ENCODE data around the gene EIPR1.
"Not testable (repeated sequence)": the region's sequence is repeated elsewhere in the genome, so short reads cannot be mapped to it uniquely, and the experiment has no call there.

Gene EIPR1

DNA sequence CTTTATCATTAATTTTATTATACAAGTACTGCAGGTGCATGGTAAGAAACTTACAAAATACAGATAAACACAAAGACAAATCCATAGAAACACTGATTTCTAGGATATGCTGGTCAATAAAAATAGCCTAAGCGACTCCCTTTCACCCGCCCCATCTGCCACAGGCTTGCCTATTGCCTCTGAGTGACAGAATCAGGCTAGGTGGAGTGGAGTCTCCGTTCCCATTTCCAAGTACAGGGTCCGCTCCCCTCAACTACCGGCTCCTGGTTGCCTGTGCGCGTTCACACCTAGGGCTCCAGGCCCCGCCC lies 1.7 kb upstream of the EIPR1 start:
- Histone ChIP-seq H3K27me3 (ENCODE audit: control insufficient read depth in 1 of 2, insufficient read depth in 2 of 2, low read length in 2 of 2) (no peaks in the 10 kb centered on the region), H3K27ac (ENCODE audit: low read depth, low read length) (peak overlapping the region; percentile 83), H3K9ac (ENCODE audit: low read length) (peak overlapping the region; percentile 90), H3K9me3 (ENCODE audit: low read length) (no peaks in the 10 kb centered on the region), H3K36me3 (ENCODE audit: insufficient read depth, low read length) (no peaks in the 10 kb centered on the region), H3K4me3 (ENCODE audit: low read depth in 1 of 2, low read length in 2 of 2) (peak overlapping the region; percentile 96 to 97), H3K4me1 (ENCODE audit: insufficient read depth, low read length) (peaks cover 24% of the 10 kb centered on the region)

DNA sequence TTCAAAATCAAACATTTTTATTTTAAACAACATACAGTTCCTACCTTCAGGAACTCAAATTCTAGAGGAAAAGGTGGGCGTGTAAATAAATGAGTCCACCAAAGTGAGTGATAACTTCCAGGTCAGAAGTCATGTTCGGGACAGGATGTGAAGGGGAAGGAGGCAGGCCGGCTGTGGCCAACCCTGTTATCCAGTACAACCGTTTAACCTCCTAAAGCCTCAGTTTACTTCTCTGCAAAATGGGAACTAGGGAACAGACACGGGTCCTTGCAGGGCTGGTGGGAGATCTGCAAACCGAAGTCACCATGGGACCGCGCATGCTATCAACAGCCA lies 373 bp downstream of the EIPR1 start:
- Histone ChIP-seq H3K4me3 (ENCODE audit: low read depth in 1 of 2, low read length in 2 of 2) (peak overlapping the region; percentile 45 to 96), H3K4me1 (ENCODE audit: insufficient read depth, low read length) (peaks cover 24% of the 10 kb centered on the region), H3K36me3 (ENCODE audit: insufficient read depth, low read length) (no peaks in the 10 kb centered on the region), H3K27me3 (ENCODE audit: control insufficient read depth in 1 of 2, insufficient read depth in 2 of 2, low read length in 2 of 2) (no peaks in the 10 kb centered on the region), H3K27ac (ENCODE audit: low read depth, low read length) (peak overlapping the region; percentile 58), H3K9ac (ENCODE audit: low read length) (peak overlapping the region; percentile 34), H3K9me3 (ENCODE audit: low read length) (no peaks in the 10 kb centered on the region)

DNA sequence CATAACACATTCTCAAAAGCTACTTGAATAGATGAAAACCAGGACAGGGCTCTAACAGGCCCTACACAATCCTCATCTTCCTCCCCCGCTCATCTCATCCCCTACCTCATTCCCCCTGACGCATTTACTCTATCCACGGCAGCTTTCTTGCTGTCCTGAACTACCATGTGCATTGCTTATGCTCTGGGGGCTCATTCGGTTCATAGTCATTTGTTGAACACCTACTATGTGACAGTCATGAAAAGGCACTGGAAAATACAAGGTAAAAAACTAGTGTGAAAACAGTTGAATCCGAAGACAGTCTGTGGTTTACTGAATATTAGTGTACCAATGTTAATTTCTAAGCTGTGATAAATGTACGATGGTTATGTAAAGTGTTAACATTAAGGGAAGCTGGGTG lies 797 bp downstream of the EIPR1 start:
- Histone ChIP-seq H3K36me3 (ENCODE audit: insufficient read depth, low read length) (no peaks in the 10 kb centered on the region), H3K27me3 (ENCODE audit: control insufficient read depth in 1 of 2, insufficient read depth in 2 of 2, low read length in 2 of 2) (no peaks in the 10 kb centered on the region), H3K4me1 (ENCODE audit: insufficient read depth, low read length) (peaks cover 24% of the 10 kb centered on the region), H3K9me3 (ENCODE audit: low read length) (no peaks in the 10 kb centered on the region), H3K4me3 (ENCODE audit: low read depth in 1 of 2, low read length in 2 of 2) (peak overlapping the region; percentile 45 to 96), H3K27ac (ENCODE audit: low read depth, low read length) (no peak overlapping the region), H3K9ac (ENCODE audit: low read length) (no peak overlapping the region)

DNA sequence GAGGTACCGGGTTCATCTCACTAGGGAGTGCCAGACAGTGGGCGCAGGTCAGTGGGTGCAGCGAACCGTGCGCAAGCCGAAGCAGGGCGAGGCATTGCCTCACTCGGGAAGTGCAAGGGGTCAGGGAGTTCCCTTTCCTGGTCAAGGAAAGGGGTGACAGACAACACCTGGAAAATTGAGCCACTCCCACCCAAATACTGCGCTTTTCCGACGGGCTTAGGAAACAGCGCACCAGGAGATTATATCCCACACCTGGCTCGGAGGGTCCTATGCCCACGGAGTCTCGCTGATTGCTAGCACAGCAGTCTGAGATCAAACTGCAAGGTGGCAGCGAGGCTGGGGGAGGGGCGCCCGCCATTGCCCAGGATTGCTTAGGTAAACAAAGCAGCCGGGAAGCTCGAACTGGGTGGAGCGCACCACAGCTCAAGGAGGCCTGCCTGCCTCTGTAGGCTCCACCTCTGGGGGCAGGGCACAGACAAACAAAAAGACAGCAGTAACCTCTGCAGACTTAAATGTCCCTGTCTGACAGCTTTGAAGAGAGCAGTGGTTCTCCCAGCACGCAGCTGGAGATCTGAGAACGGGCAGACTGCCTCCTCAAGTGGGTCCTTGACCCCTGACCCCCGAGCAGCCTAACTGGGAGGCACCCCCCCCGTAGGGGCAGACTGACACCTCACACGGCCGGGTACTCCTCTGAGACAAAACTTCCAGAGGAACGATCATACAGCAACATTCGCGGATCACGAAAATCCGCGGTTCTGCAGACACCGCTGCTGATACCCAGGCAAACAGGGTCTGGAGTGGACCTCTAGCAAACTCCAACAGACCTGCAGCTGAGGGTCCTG lies 8.1 kb downstream of the EIPR1 start:
- not testable (repeated sequence) for H3K36me3 ChIP-seq (ENCODE audit: insufficient read depth, low read length); H3K4me3 ChIP-seq (ENCODE audit: low read depth in 1 of 2, low read length in 2 of 2); H3K9me3 ChIP-seq (ENCODE audit: low read length); H3K4me1 ChIP-seq (ENCODE audit: insufficient read depth, low read length); H3K9ac ChIP-seq (ENCODE audit: low read length); H3K27ac ChIP-seq (ENCODE audit: low read depth, low read length); H3K27me3 ChIP-seq (ENCODE audit: control insufficient read depth in 1 of 2, insufficient read depth in 2 of 2, low read length in 2 of 2)

- H3K27me3 ChIP-seq (ENCODE audit: control insufficient read depth in 1 of 2, insufficient read depth in 2 of 2, low read length in 2 of 2), result no peaks in the 10 kb centered on the region
- no peaks in the 10 kb centered on the region for H3K9me3 ChIP-seq (ENCODE audit: low read length)
- no peak overlapping the region for H3K27ac ChIP-seq (ENCODE audit: low read depth, low read length)
- no peak overlapping the region for H3K9ac ChIP-seq (ENCODE audit: low read length)
- H3K4me3 ChIP-seq (ENCODE audit: low read depth in 1 of 2, low read length in 2 of 2), result no peak overlapping the region
- H3K36me3 ChIP-seq (ENCODE audit: insufficient read depth, low read length), result no peaks in the 10 kb centered on the region
- no peaks in the 10 kb centered on the region for H3K4me1 ChIP-seq (ENCODE audit: insufficient read depth, low read length)
These were observed 9.3 kb downstream of the EIPR1 start for GRCh38 chr2:3368261-3368722.

- no peaks in the 10 kb centered on the region for H3K27me3 ChIP-seq (ENCODE audit: control insufficient read depth in 1 of 2, insufficient read depth in 2 of 2, low read length in 2 of 2)
- no peak overlapping the region for H3K4me3 ChIP-seq (ENCODE audit: low read depth in 1 of 2, low read length in 2 of 2)
- H3K4me1 ChIP-seq (ENCODE audit: insufficient read depth, low read length), result no peaks in the 10 kb centered on the region
- H3K9ac ChIP-seq (ENCODE audit: low read length), result no peak overlapping the region
- no peaks in the 10 kb centered on the region for H3K36me3 ChIP-seq (ENCODE audit: insufficient read depth, low read length)
- no peaks in the 10 kb centered on the region for H3K9me3 ChIP-seq (ENCODE audit: low read length)
- no peak overlapping the region for H3K27ac ChIP-seq (ENCODE audit: low read depth, low read length)
These were observed 12.4 kb downstream of the EIPR1 start for GRCh38 chr2:3365219-3365618.

GRCh38 chr2:3361518-3362389 lies 15.9 kb downstream of the EIPR1 start:
- no peaks in the 10 kb centered on the region for H3K9me3 ChIP-seq (ENCODE audit: low read length)
- no peak overlapping the region for H3K27ac ChIP-seq (ENCODE audit: low read depth, low read length)
- H3K27me3 ChIP-seq (ENCODE audit: control insufficient read depth in 1 of 2, insufficient read depth in 2 of 2, low read length in 2 of 2), result no peaks in the 10 kb centered on the region
- H3K9ac ChIP-seq (ENCODE audit: low read length), result no peak overlapping the region
- H3K4me3 ChIP-seq (ENCODE audit: low read depth in 1 of 2, low read length in 2 of 2), result no peak overlapping the region
- H3K36me3 ChIP-seq (ENCODE audit: insufficient read depth, low read length), result no peaks in the 10 kb centered on the region
- no peaks in the 10 kb centered on the region for H3K4me1 ChIP-seq (ENCODE audit: insufficient read depth, low read length)

DNA sequence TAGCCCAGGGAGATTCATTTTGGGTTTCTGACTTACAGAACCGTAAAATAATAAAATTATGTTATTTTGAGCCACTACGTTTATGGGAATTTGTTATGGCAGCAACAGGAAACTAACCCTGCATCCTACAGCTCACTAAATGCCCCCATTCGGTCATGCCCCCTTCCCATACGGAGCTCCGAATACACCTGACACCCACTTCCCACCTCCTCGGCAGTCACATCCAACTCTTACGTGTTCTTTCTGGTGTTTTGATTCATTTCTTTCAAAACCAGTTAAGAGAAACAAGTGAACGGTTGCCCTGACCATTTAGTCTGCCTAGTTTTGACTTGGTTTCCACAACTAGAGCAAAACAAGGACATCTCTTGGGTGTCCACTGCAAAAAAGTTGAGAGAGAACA lies 19.7 kb downstream of the EIPR1 start:
- Histone ChIP-seq H3K27ac (ENCODE audit: low read depth, low read length) (no peak overlapping the region), H3K9me3 (ENCODE audit: low read length) (no peaks in the 10 kb centered on the region), H3K4me3 (ENCODE audit: low read depth in 1 of 2, low read length in 2 of 2) (no peak overlapping the region), H3K9ac (ENCODE audit: low read length) (no peak overlapping the region), H3K4me1 (ENCODE audit: insufficient read depth, low read length) (no peaks in the 10 kb centered on the region), H3K27me3 (ENCODE audit: control insufficient read depth in 1 of 2, insufficient read depth in 2 of 2, low read length in 2 of 2) (no peaks in the 10 kb centered on the region), H3K36me3 (ENCODE audit: insufficient read depth, low read length) (no peaks in the 10 kb centered on the region)

DNA sequence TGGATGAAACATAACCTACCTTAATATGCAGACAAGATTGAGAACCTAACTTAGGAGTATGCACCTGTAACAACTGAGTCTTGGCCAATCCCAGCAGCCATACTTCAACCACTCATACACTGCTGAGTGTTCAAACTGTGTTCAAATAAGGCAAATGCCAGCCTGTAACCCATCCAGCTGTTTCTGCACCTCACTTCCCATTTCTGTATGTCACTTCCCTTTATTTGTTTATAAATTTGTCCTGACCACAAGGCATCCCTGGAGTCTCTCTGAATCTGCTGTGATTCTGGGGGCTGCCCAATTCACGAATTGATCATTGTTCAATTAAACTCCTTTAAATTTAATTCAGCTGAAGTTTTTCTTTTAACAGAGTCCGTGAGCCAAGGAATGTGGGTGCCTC lies 20.2 kb downstream of the EIPR1 start:
- H3K27ac ChIP-seq (ENCODE audit: low read depth, low read length), result not testable (repeated sequence)

DNA sequence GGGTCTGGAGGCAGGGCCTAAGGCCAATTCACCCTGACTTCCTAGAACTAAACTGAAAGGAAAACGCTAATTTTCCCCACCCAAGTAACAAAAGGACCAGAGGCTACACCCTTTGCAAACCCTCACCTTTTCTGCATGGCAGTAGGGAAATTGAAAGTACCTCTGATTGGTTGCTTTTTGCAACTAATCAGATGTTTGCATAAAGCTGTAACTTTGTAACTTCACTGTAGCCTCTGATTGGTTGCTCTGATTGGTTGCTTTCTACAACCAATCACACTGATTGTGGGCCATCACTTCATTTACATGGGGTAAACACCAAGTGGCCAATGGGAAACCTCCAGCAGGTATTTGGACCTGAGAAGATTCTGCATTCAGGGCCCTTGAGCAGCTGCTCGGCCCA lies 20.8 kb downstream of the EIPR1 start:
- H3K9ac ChIP-seq (ENCODE audit: low read length), result no peak overlapping the region

More for the DNA sequence above, 20.2 kb downstream of the EIPR1 start:
- not testable (repeated sequence) for H3K9me3 ChIP-seq (ENCODE audit: low read length); H3K4me1 ChIP-seq (ENCODE audit: insufficient read depth, low read length); H3K9ac ChIP-seq (ENCODE audit: low read length); H3K36me3 ChIP-seq (ENCODE audit: insufficient read depth, low read length); H3K4me3 ChIP-seq (ENCODE audit: low read depth in 1 of 2, low read length in 2 of 2); H3K27me3 ChIP-seq (ENCODE audit: control insufficient read depth in 1 of 2, insufficient read depth in 2 of 2, low read length in 2 of 2)

GRCh38 chr2:3355951-3356569 lies 21.6 kb downstream of the EIPR1 start:
- Histone ChIP-seq H3K36me3 (ENCODE audit: insufficient read depth, low read length) (no peaks in the 10 kb centered on the region), H3K4me1 (ENCODE audit: insufficient read depth, low read length) (no peaks in the 10 kb centered on the region), H3K27me3 (ENCODE audit: control insufficient read depth in 1 of 2, insufficient read depth in 2 of 2, low read length in 2 of 2) (no peaks in the 10 kb centered on the region), H3K9ac (ENCODE audit: low read length) (no peak overlapping the region), H3K4me3 (ENCODE audit: low read depth in 1 of 2, low read length in 2 of 2) (no peak overlapping the region), H3K27ac (ENCODE audit: low read depth, low read length) (no peak overlapping the region), H3K9me3 (ENCODE audit: low read length) (no peaks in the 10 kb centered on the region)

More for the DNA sequence above, 20.8 kb downstream of the EIPR1 start:
- Histone ChIP-seq H3K36me3 (ENCODE audit: insufficient read depth, low read length) (no peaks in the 10 kb centered on the region), H3K4me1 (ENCODE audit: insufficient read depth, low read length) (no peaks in the 10 kb centered on the region), H3K27ac (ENCODE audit: low read depth, low read length) (no peak overlapping the region), H3K9me3 (ENCODE audit: low read length) (no peaks in the 10 kb centered on the region), H3K27me3 (ENCODE audit: control insufficient read depth in 1 of 2, insufficient read depth in 2 of 2, low read length in 2 of 2) (no peaks in the 10 kb centered on the region), H3K4me3 (ENCODE audit: low read depth in 1 of 2, low read length in 2 of 2) (no peak overlapping the region)

All from muscle layer of colon (tissue), 2 donors.